HG03095 (cell line): ENCODE results near the gene RBBP8NL.

Experiments used
- ATAC-seq: cut with Tn5 transposase; IDR thresholded peaks from one replicate; pipeline ENCODE4 v1.9.1; 2021; ENCODE audit warnings: moderate library complexity; ENCODE audit not compliant: unreplicated experiment

RBBP8NL gene

DNA sequence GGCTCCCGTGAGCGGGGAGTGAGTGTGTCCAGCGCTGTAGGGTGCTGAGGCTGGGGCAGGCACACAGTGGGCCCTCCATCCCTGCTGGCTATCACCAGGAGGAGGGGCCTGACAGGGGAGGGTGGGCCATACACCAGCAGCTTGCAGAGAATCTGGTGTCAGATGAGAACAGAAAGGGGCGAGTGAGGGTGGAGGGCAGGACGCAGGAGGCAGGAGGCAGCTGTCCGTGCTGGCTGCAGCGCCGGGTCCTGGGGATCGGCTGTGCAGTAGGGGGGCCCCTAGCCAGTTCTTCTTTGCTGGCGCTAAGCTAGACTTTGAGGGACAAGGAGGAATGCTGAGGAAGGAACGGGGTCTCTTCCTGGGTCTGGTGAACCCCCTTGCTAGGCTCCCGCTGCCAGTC, 18.7 kb downstream of the RBBP8NL start:
- no peak for ATAC-seq

DNA sequence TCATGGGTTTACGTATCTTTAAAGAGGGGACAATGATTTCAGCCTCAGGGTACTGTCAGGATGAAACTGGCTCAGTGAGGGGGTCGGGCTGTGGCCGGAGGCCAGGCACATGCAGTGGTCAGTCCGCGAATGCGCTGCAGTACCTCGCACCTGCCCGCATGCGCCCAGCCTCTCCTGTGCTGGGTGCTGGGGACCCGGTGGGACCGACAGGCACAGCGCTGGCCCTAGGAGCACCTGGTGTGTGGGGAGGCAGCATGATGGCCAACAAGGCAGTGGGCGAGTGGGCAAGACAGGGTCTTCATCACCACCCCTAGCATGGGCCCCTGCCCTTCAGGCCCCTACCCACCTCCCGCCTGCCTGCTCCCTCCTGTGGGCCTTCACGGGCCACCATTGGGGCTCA, 19.3 kb downstream of the RBBP8NL start:
- ATAC-seq: no peak

DNA sequence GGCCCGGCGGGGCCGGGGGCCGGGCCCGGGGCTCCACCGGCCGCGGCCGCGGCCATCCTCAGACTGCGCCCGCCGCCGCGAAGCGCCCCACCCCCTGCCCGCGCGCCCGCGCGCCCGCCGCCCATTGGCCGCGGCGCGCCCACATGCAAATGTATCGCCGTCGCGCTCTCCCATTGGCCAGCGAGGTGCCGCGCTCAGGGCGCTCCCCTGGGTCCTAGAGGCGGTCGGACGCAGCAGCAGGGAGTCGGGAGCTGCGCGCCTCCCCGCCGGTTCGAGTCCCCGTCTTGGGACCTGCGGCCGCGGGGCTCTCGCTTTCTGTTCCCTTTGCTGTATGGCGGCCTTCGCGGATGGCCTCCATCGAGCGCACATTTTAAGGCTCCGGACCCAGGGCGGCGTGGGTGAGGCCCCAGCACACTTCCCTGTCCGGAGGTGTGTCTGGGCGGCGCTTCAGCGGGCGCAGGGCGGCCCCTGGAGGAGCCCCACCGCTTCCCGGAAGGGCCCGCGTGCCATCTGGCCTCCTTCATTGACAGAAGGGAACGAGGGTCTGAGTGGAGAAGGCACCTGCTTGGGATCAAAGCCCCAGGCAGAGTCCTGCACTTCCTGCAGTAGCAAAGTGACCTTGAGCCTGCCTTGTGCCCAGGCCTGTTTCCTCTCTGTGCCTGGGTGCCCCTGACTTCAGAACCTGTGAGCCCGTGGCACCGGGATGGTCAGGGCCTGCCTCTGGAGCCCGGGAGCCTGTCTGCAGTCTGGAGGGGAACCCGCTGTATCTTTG, 19.9 kb downstream of the RBBP8NL start, which contains the start of gene CABLES2:
Gene CABLES2 (minus strand): TSS at position 65 of the 772 bp plus-strand sequence. CDS start 9 bp downstream, at position 56.
- ATAC-seq: peak; percentile 79

DNA sequence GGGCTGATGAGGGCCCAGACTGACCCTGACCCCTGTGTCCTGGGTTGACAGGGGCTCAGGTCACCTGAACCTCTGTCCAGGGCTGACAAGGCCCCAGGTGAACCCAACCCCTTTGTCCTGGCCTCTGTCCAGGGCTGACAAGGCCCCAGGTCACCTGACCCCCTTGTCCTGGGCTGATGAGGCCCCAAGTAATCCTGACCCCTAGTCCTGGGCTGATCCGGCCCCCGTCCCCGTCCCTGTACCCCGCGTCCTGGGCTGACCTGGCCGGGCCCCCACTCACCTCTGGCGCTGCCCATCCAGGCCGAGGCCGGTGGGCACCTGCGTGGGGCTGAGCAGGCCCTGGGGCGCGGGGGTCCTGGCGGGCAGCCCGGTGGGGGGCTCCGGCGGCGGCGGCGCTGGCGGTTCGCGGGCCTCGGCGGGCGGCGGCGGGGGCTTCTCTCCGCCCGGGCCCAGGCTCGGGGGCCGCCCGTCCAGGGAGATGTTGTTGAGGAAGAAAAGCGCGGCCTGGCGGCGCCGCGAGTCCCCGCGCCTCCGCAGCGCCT, 20.6 kb downstream of the RBBP8NL start:
- no peak for ATAC-seq

DNA sequence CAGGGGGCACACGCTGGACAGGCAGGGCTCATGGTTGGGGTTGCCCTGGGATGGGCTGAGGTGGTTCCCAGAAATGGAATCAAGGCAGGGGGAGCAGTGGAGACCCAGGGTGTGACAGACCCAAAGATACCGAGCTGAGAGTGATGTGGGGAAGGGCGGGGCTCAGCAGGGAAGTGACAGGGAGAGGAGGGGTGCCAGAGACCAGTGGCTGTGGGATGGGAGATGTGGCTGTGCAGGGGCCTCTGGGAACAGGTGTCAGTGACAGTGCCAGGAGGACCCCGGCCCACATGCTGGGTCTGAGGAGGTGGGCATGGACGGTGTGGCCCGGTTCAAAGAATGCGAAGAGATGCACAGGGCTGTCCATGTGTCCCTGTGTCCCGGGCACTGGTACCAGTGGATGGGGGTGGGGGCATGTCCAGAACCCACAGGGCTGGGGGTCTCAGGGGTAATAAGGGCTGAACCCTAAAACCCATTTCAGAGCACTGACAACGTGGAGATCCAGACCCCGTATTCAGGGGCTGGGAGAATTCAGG, 21.3 kb downstream of the RBBP8NL start:
- ATAC-seq: no peak

DNA sequence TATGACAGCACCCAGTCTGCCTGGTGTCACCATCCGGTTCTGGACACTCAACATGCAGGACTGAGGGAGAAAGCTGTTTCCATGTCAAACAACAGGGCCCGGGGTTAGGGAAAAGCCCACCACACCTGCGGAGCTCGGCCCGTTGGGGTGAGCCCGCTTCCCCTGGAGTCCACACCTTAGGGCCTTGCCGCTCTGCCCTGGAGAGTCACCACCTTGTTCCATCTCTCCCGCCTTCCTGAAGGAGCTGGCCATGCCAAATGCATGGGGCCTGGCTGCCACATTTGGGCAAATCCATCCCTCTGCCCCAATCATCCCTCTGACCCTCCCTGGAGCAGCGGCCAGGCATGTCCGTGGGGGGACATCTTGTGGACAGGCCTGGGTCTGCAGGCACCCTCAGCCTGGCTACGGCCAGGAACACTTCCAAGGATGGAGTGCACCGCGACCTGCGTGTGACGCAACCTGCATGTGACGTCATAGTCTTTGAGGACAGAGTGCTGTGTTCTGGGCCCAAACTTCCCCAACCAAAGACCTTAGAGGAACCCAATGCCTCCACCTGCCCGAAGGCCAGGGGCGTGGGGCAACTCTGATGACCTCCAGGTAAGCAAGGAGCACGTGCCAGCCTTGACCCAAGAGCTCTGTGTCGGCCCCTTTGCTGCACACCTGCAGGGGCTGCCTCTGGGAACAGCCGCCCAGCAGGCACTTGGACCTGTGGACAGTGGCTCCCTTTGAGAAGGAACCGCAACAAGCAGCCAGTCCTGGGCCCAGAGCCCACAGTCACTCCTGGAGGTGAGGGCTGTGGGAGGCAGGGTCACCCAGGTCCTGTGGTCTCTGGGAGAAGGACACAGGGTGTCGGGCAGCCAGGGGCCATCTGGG, 22.0 kb downstream of the RBBP8NL start:
- no peak for ATAC-seq

DNA sequence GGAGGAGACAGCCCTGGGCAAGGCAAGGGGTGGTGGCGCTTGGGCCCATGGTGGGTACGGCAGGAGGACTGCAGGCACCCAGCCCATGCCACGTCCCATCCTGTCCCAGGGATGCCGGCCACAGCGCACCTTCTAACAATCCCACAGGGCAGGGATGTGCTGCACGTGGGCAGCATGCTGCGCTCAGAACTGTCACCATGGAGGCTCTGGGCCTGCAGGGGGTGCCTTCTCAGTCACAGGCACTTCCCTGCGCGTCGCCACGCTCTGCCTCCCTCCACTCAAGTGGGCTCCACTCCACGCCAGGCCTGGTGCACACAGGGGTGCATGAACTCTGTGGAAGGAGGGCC, 22.6 kb downstream of the RBBP8NL start:
- ATAC-seq: no peak

DNA sequence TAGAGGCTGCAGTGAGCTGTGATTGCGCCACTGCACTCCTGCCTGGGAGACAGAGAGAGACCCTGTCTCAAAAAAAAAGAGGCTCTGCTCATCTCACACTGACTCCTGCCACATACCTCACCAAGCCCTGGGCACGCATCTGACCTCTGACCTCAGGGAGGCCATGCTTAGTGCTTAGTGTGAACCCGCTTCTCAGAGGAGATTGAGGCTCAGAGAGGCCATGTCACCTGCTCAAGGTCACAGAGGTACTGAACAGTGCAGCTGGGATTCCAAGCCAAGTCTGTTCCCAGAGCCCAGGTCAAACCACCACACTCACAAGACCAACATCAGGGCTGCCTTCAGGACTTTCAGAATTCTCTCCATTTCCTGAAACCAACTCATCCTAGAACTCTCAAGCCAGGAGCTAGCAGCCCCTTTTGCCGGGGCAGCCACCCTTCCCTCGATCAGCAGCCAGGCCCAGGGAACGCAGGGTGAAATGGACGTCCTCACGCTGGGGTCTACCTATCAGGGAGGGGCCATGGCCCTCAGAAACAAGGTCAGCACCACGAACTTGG, 23.1 kb downstream of the RBBP8NL start:
- ATAC-seq: no peak

DNA sequence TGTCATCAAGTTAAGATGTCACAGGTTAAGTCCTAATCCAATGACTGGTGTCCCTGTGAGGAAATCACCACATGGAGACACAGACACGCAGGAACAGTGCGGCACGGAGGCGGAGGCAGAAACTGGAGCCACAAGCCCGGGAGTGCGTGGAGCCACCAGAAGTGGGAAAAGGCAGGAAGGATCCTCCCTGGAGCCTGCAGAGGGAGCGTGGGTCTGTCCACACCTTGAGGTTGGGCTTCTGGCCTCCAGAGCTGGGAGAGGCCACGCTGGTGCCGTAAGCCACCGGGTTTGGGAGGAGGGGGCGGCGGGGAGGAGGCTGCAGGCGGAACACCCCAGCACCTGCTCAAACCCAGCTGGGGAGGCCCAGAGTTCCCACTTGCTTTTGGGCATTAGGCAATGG, 24.0 kb downstream of the RBBP8NL start:
- ATAC-seq: no peak

DNA sequence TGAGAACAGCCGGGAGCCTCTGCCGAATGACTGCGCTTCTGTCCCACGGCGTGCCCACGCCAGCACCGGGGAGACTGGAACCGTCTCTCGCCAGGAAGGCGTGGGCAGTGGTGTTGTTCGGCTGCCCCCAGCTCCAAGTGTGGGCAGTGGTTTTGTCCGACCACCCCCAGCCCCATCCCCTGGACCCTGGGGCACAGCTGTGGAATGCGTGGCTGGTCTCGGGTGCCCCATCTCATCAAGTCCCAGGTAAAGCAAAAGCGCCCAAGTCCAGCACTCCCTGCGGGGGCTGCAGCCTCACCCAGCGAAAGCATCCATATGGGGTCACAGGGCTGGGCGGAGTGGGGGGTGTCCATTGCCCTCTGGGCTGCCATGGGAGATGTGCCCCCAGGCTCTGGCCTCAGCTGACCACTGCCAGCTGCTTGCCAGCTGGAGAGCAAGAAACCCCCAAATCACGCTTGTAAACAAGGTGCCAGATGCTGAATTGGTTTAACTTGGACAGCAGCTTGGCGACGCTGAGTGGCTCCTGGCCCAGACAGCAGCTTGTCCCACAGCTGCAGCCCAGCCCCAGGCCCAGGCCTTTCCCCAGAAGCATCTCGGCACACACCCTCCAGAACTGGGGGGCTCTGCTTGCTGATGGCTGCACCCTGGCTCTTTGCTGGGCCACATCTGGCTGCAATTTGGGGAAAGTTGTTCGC, 24.7 kb downstream of the RBBP8NL start:
- ATAC-seq: no peak

DNA sequence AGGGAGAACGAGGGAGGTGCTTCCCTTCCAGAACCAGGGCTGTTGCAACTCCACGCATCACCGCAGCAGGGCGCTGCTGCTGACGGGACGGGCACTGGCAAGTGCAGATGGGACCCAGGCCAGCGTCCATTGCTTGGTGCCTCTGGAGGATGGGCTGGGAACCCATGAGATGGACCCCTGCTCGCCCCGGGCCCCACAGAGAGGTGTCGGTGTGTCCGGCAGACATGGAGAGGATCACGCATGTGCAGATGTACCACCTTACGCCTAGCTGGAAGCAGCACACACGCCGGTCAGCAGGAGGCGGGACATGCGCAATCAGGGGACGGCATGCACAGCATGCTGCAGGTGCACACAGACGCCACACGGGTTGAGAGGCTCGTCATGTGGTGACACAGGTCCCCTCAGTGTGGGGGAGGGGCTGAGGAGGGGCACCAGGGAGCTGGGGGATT, 26.0 kb downstream of the RBBP8NL start:
- ATAC-seq: no peak

DNA sequence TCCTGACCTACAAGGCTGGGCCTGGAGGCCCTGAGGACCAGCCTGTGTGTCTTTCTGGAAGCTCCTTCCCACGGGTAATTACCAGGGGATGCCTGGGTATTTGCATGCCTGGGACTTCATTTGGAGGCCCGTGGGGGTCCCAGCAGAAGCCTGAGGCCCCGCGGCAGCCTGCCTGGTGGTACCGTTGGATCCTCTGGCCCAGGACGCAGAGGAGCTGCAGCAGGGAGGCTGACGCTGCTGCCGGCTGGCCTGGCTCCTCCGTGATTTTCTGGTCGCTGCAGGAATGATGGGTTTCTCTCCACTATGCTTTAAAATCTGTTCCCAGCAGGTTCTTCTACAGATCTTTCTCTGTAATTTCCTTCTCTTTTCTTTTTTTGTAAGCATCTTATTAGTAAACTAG, 26.8 kb downstream of the RBBP8NL start:
- no peak for ATAC-seq

DNA sequence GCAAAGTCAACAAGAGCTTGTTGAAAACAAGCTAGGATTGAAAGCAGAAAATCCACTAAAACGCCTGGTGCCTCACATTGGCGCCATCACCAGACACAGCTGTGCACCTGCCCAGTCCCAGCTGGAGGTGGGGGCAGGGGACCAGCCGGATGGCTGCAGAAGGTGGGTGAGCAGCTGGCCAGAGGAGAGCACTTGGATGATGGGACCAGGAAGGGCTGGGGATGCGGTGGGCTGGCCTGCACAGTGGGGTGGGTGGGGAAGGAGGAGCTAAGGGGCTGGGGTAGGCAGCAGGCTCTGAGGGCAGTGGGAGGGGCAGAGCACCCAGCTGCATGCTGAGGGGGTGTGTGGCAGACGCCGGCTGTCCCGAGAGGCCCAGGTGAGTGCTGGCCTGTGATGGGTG, 27.3 kb downstream of the RBBP8NL start:
- no peak for ATAC-seq

DNA sequence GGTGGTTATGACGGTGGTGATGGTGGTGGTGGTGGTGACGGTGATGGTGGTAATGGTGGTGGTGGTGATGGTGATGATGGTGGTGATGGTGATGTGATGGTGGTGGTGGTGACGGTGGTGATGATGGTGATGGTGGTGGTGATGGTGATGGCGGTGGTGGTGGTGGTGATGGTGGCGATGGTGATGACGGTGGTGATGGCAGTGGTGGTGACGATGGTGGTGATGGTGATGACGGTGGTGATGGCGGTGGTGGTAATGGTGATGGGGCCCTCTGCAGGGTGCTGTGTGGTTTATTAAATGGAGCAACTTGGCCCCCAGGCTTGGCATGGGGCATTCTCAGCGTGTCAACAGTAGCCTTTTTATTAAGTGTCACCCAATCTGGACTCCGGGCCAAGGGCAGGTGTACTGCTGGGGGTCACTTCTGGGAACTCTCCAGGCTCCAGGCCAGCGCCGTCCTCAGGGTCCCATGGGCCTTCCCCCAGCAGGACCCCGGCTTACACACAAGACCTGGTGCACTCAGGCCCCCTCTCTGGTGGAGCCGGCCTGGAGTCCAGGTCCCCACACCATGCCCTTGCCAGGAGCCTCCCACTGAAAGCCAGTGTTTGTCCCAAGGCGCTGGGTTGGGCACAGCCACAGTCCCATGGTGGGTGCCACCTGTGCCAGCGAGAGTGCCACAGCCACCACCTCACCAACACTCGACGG, 29.1 kb downstream of the RBBP8NL start:
- no peak for ATAC-seq

DNA sequence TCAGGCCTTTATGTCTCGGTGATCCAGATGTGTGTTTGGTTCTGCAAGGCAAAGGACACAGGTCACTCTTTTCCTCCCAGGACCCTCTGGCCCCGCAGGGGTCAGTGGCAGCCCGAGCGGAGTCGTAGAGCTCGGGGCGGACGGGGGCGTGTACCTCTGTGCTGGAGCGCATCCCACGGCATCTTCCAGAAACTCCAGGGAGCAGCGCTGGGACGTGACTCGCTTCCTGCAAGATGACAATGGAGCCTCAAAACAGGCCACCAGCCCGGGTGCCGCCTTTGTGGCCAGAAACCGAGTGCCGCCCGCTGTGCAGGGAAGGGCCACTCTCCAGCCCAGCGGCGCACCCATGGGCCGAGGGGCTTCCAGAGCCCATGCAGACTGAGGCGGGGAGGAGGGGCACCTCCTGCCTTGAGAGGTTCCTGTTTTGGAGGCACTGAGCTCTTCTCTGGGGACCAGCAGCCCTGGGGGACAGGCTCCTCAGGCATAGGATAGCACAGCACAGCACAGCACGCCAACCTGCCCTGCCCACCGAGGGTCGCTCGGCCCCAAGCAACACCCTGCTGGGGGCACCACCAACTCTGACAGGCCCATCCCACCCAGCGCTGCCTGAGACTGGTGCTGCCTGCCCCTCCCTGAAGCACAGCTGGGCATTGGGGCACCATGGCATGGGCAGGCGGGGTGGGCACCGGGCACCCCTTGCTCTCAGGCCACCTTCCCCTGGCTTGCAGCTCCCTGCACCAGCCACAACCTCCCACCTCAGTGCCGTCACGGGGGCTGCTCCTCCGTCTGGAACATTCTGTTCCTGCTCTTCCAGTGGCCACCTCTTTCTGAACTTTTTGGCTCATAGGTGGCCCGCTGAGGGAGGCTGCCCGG, 30.7 kb downstream of the RBBP8NL start:
- no peak for ATAC-seq

DNA sequence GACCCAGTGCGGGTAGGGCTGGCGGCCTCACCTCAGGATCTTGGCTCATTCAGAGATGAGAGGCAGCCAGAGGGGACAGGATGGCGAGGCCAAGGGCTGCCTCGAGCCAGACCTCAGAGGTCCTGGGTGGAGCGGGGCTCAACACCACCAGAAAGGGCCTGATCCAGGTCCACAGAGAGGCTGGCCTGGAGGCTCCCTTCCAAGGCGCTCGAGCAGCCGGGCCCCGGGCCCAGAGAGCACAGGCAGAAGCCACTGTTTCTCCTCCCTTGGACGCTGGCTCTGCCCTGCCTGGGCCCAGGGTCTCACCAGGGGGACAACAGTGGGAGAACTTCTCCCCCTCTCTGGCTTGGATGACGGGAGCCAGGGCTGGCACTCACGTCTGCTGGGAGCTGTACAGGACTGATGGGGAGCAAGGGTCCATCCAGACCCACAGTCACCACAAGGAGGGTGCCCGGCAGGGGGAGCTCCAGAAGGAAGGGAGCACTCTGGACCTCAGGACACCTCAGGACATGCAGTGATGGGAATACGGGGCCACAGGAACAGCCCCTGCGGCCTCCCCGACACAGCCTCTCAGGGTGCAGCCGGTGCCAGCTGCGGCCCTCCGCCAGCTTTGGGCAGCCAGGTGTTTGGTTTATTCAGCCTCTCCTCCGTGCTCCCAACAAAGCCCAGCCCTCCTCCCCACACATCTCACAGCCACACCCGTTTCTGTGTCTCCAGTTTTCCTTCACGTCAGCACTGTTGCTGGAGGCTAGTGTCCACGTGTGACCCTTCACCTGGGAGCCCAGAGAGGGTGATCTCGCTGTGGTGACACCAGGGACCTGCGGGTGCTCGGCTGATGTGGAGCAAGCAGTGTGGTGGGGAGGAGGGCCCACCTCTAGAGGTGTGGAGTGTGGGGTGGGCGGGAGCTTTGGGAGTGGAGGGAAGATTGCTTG, 31.8 kb downstream of the RBBP8NL start:
- no peak for ATAC-seq

DNA sequence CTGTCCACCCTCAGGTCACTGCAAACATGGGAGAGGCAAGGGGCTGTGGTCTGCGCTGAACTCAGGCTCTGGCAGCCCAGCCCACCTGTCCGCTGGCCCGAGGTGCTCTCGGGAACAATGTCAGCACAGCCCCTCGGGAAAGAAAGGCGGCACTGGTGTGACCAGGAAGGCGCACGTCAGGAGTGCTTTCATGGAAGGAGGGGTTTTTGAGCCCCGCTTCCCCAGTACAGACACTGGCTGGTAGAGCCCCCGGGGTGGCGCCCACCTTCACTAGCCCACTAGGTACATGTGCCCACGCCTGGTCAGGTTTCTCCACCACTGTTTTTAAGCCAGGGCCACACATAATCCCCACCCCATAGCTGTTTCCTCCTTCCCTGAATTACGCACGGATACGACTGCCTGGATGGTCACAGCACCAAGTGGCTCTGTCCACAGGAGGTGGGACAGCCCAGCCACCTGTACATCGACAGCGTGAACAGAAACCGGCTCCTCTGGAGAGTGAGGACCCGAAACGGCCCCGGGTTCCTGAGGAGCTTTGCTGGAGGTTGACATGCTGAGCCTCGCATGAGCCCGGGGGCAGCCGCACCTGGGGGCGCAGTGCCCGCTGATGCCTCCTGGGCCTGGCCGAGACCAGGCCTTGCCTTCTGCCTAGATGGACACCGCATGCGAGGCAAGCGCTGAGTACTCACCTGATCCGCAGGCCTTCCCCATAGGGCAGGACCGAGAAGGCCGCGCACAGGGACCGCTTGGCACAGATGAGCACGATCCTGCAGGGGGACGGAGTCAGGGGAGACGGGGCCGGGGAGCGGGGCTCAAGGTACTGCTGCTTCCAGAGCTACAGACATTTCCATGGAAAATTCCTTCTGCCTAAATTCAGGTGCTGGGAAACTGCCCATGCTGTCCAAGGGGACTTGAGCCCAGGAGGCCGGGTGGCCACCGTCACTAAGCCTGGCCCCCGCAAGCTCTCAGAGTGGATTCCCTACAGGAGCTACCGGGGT, 32.8 kb downstream of the RBBP8NL start:
- ATAC-seq: no peak
